GM23338 (cell line): ENCODE data around the gene RNU1-3. TPM values are rescaled to one million over a fixed set of nuclear protein-coding genes. Genes with fewer than 3 reads are reported as not detected.
"Not testable (repeated sequence)": the region's sequence is repeated elsewhere in the genome, so short reads cannot be mapped to it uniquely, and the experiment has no call there.

Experiments used
- ATAC-seq: fragments of 200-7000 bp; cut with Tn5 transposase; 3 replicates; pipeline ENCODE4 v1.9.1; 2020
- DNase-seq: peaks from one replicate; pipeline ENCODE4 v3.0.0-alpha.2; 2015; ENCODE audit warnings: low spot score
- H2AFZ ChIP-seq: fragments of 200-600 bp; sonication (generic); 2 replicates; pipeline ENCODE4 v1.8.0; 2016; ENCODE audit warnings: antibody characterized with exemption, mild to moderate bottlenecking, moderate library complexity
- H3F3A ChIP-seq: fragments of 200-600 bp; sonication (generic); replicated peaks from 2 replicates; pipeline ENCODE4 v1.8.0; 2017; ENCODE audit warnings: antibody characterized with exemption, mixed run types, low read depth
- H3K27ac ChIP-seq: fragments of 200-600 bp; sonication (generic); 2 replicates; pipeline ENCODE4 v1.6.1; 2016; ENCODE audit warnings: low read depth
- H3K27me3 ChIP-seq: fragments of 200-600 bp; sonication (generic); 2 replicates; pipeline ENCODE4 v1.8.0; 2016; ENCODE audit warnings: mild to moderate bottlenecking, mixed run types, moderate library complexity; ENCODE audit not compliant: insufficient read depth
- H3K36me3 ChIP-seq: fragments of 200-600 bp; sonication (generic); 2 replicates; pipeline ENCODE4 v1.8.0; 2016; ENCODE audit warnings: mild to moderate bottlenecking; ENCODE audit not compliant: insufficient read depth
- H3K4me1 ChIP-seq: fragments of 200-600 bp; sonication (generic); 2 replicates; pipeline ENCODE4 v1.8.0; 2016; ENCODE audit warnings: mild to moderate bottlenecking, moderate library complexity; ENCODE audit not compliant: insufficient read depth
- H3K4me2 ChIP-seq: fragments of 200-600 bp; sonication (generic); 2 replicates; pipeline ENCODE4 v1.7.1; 2017; ENCODE audit warnings: mixed run types
- H3K4me3 ChIP-seq: fragments of 200-600 bp; sonication (generic); 2 replicates; pipeline ENCODE4 v1.6.1; 2016; ENCODE audit warnings: mixed run types
- H3K79me2 ChIP-seq: fragments of 200-600 bp; sonication (generic); replicated peaks from 2 replicates; pipeline ENCODE4 v1.8.0; 2017; ENCODE audit warnings: mild to moderate bottlenecking; ENCODE audit not compliant: insufficient read depth
- H3K9me2 ChIP-seq: fragments of 200-600 bp; sonication (generic); 2 replicates; pipeline ENCODE4 v1.8.0; 2017; ENCODE audit not compliant: insufficient read depth
- H4K20me1 ChIP-seq: fragments of 200-600 bp; sonication (generic); replicated peaks from 2 replicates; pipeline ENCODE4 v1.8.0; 2017; ENCODE audit warnings: mild to moderate bottlenecking; ENCODE audit not compliant: insufficient read depth
- H3K27ac Mint-ChIP-seq: 2 replicates; pipeline ENCODE4 v1.8.0; 2020; ENCODE audit warnings: inconsistent platforms, mild to moderate bottlenecking, moderate library complexity, mixed read lengths
- H3K27me3 Mint-ChIP-seq: 3 replicates; pipeline ENCODE4 v1.8.0; 2022; ENCODE audit warnings: low read depth, mild to moderate bottlenecking, moderate library complexity, mixed read lengths, inconsistent platforms; ENCODE audit not compliant: insufficient read depth, poor library complexity
- H3K36me3 Mint-ChIP-seq: 3 replicates; pipeline ENCODE4 v1.8.0; 2021; ENCODE audit warnings: low read depth, mild to moderate bottlenecking, inconsistent platforms, moderate library complexity, mixed read lengths
- H3K4me1 Mint-ChIP-seq: 3 replicates; pipeline ENCODE4 v1.8.0; 2020; ENCODE audit warnings: mild to moderate bottlenecking, inconsistent platforms, mixed read lengths
- H3K4me3 Mint-ChIP-seq: 3 replicates; pipeline ENCODE4 v1.8.0; 2021; ENCODE audit warnings: moderate library complexity, mild to moderate bottlenecking, inconsistent platforms, mixed read lengths
- H3K9me3 Mint-ChIP-seq: 3 replicates; pipeline ENCODE4 v1.8.0; 2020; ENCODE audit warnings: moderate library complexity, mild to moderate bottlenecking, inconsistent platforms, mixed read lengths
- polyA plus RNA-seq: library from polyadenylated mRNA; unstranded; fragments of >200 nt; fragmentation: Nextera tagmentation; extraction: Ambion mirVana; gene quantifications from 2 replicates; pipeline ENCODE4 v1.2.1, GENCODE V29; 2016
- total RNA-seq: library from RNA; depleted of rRNA; stranded (reverse); fragments of >200 nt; shearing (Covaris generic); gene quantifications from 2 replicates; pipeline ENCODE4 v1.2.3, GENCODE V29; 2014

The RNU1-3 gene
- total and polyA plus RNA-seq, 2 experiments from 2014 or later: not detected

GRCh38 chr1:16692717-16693448 lies 26.1 kb upstream of the RNU1-3 start:
- not testable (repeated sequence) for H3K4me1 ChIP-seq, H3K4me1 Mint-ChIP-seq, H4K20me1 ChIP-seq, H3K36me3 Mint-ChIP-seq, H2AFZ ChIP-seq, H3K79me2 ChIP-seq, H3K4me3 Mint-ChIP-seq, H3K27ac ChIP-seq, H3K27ac Mint-ChIP-seq, H3K36me3 ChIP-seq, H3K9me2 ChIP-seq, DNase-seq, H3F3A ChIP-seq, H3K9me3 Mint-ChIP-seq
- peaks cover 40% of the 10 kb centered on the region for H3K27me3 ChIP-seq
- peak overlapping the region; percentile 36; the same call in 1 of the 2 replicates for H3K4me3 ChIP-seq
- peak overlapping the region; percentile 43; the same call in 1 of the 2 replicates for H3K4me2 ChIP-seq
- peak; percentile 55 for ATAC-seq
- H3K27me3 Mint-ChIP-seq: peaks cover 16% of the 10 kb centered on the region

DNA sequence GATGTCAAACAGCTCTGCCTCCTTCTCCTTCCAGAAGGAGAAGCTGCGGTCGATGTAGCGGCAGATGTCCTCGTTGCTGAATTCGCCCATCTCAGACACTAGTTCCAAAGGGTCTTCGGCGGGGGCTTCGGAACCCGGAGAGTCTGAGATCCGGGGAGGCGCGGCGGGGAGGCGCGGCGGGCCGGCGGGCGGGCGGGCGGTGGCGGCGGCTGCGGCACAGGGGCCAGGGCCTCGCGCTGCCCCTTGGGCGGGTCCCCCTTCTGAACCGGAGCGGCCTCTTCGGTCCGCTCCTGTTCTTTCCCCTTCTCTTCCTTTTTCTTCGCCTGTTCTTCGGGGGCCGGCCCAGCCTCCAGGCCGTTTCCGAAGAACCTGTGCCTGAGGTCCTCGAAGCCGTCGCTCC lies 25.5 kb upstream of the RNU1-3 start:
- peak; percentile 6 for DNase-seq

GRCh38 chr1:16690971-16691682 lies 24.4 kb upstream of the RNU1-3 start:
- H2AFZ ChIP-seq, H3K36me3 Mint-ChIP-seq, DNase-seq, H3K27ac Mint-ChIP-seq, H3K79me2 ChIP-seq, H3K9me3 Mint-ChIP-seq, H3K4me2 ChIP-seq, H3K9me2 ChIP-seq, H3K4me3 ChIP-seq, H3K27ac ChIP-seq, H3K4me1 Mint-ChIP-seq, H3K4me1 ChIP-seq, H3F3A ChIP-seq, H4K20me1 ChIP-seq, H3K36me3 ChIP-seq, H3K4me3 Mint-ChIP-seq: not testable (repeated sequence)
- H3K27me3 Mint-ChIP-seq: peaks cover 13% of the 10 kb centered on the region
- peak; percentile 4 for ATAC-seq
- peaks cover 48% of the 10 kb centered on the region for H3K27me3 ChIP-seq

More for the DNA sequence above, 25.5 kb upstream of the RNU1-3 start:
- not testable (repeated sequence) for H3K27ac Mint-ChIP-seq, H3K4me2 ChIP-seq, H3K36me3 Mint-ChIP-seq, H3K79me2 ChIP-seq, H2AFZ ChIP-seq, H3K4me3 ChIP-seq, H3K9me2 ChIP-seq, H3K9me3 Mint-ChIP-seq, H4K20me1 ChIP-seq, H3K27ac ChIP-seq, H3K4me1 Mint-ChIP-seq, H3F3A ChIP-seq, ATAC-seq, H3K4me3 Mint-ChIP-seq, H3K36me3 ChIP-seq, H3K4me1 ChIP-seq
- peaks cover 45% of the 10 kb centered on the region for H3K27me3 ChIP-seq
- H3K27me3 Mint-ChIP-seq: peaks cover 16% of the 10 kb centered on the region

- H2AFZ ChIP-seq, H3K9me3 Mint-ChIP-seq, H3K9me2 ChIP-seq, H3K4me1 ChIP-seq, H3K4me3 ChIP-seq, H3K27ac ChIP-seq, H3K36me3 Mint-ChIP-seq, H3K4me2 ChIP-seq, H3K36me3 ChIP-seq, H3K4me1 Mint-ChIP-seq, H3K27ac Mint-ChIP-seq, H3K4me3 Mint-ChIP-seq, ATAC-seq, H3K79me2 ChIP-seq, H4K20me1 ChIP-seq, H3F3A ChIP-seq: not testable (repeated sequence)
- H3K27me3 Mint-ChIP-seq: peaks cover 16% of the 10 kb centered on the region
- peaks cover 37% of the 10 kb centered on the region for H3K27me3 ChIP-seq
- peak; percentile 1 for DNase-seq
Observed at GRCh38 chr1:16687132-16687800, 20.5 kb upstream of the RNU1-3 start.
